ENCODE measurements around the gene FOXJ3. TPM values are rescaled to one million over a fixed set of nuclear protein-coding genes. Genes with fewer than 3 reads are reported as not detected.

Gene FOXJ3
- total and polyA plus RNA-seq, 2 donors (not counting 1 experiment from before 2014, with no cell fraction given): 22.6 to 29.5 TPM

DNA sequence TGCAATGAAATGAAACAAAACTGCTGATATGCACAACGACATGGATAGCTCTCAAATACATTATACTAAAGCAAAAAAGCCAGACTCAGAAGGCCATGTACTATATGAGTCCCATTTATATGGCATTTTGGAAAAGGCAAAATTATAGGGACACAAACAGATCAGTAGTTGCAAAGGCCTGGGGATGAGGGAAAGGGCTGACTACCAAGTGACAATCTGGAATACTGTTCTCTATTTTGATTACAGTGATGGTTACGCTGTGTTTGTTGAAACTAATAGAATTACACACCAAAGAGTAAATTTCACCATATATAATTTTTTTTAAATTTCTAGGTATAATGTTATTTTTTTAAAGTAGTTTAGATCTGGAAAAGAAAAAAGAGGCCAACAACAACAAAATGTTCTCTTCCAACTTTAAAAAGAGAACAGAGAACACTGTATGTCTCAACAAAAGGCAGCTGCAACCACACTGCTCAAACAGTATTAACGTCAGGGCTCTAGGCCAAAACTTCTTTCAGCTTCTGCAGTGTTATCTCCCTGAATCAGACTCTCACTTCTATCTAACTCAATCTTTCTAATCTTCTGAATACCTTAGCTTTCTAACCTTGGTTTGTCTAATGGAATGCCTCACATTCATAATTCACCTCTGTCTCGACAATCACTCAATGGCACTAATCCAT is 75.8 kb downstream of the FOXJ3 start:
- H2AFZ ChIP-seq (ENCODE audit: low read length): no peak overlapping the region
- TF ChIP-seq, protein P1, sequence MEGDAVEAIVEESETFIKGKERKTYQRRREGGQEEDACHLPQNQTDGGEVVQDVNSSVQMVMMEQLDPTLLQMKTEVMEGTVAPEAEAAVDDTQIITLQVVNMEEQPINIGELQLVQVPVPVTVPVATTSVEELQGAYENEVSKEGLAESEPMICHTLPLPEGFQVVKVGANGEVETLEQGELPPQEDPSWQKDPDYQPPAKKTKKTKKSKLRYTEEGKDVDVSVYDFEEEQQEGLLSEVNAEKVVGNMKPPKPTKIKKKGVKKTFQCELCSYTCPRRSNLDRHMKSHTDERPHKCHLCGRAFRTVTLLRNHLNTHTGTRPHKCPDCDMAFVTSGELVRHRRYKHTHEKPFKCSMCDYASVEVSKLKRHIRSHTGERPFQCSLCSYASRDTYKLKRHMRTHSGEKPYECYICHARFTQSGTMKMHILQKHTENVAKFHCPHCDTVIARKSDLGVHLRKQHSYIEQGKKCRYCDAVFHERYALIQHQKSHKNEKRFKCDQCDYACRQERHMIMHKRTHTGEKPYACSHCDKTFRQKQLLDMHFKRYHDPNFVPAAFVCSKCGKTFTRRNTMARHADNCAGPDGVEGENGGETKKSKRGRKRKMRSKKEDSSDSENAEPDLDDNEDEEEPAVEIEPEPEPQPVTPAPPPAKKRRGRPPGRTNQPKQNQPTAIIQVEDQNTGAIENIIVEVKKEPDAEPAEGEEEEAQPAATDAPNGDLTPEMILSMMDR (conservative IDR thresholded peaks at IDR 0.05 in 1 of 2, IDR thresholded peaks at IDR 0.05 in 1 of 2; ENCODE audit: low read depth in 1 of 2, low read length in 2 of 2): no peak
- TF ChIP-seq EZH2 (IDR thresholded peaks at IDR 0.05; ENCODE audit: low read length, missing control alignments): no peak
- H3K4me2 ChIP-seq (ENCODE audit: extremely low read depth, insufficient read depth, low read length): peak overlapping the region; percentile 87
- H3K9ac ChIP-seq (ENCODE audit: insufficient read depth, low read length): no peak overlapping the region
- H3K27ac ChIP-seq (ENCODE audit: insufficient read depth, low read length): peak overlapping the region; percentile 16
- peaks cover 4% of the 10 kb centered on the region for H3K36me3 ChIP-seq (ENCODE audit: control insufficient read depth, insufficient read depth, low read length)
- peaks cover 16% of the 10 kb centered on the region for H3K79me2 ChIP-seq (ENCODE audit: control insufficient read depth, insufficient read depth, low read length)
- H3K4me3 ChIP-seq (replicated peaks in 1 of 4; ENCODE audit: control extremely low read depth in 1 of 4, insufficient read depth in 1 of 4, low read depth in 3 of 4, low read length in 4 of 4): peak overlapping the region in 1 of 4 experiments; percentile 21
- H4K20me1 ChIP-seq (ENCODE audit: control insufficient read depth, extremely low read depth, insufficient read depth, low read length): no peaks in the 10 kb centered on the region
- H3K27me3 ChIP-seq (ENCODE audit: control insufficient read depth, insufficient read depth, low read length): no peaks in the 10 kb centered on the region
- H3K4me1 ChIP-seq (ENCODE audit: control insufficient read depth, extremely low read depth, insufficient read depth, low read length): peaks cover 4% of the 10 kb centered on the region
- peak; percentile 79 to 82 for DNase-seq (ENCODE audit: low read depth in 2 of 2)
- H3K9me3 ChIP-seq (ENCODE audit: control insufficient read depth, insufficient read depth, low read depth, low read length): no peaks in the 10 kb centered on the region

DNA sequence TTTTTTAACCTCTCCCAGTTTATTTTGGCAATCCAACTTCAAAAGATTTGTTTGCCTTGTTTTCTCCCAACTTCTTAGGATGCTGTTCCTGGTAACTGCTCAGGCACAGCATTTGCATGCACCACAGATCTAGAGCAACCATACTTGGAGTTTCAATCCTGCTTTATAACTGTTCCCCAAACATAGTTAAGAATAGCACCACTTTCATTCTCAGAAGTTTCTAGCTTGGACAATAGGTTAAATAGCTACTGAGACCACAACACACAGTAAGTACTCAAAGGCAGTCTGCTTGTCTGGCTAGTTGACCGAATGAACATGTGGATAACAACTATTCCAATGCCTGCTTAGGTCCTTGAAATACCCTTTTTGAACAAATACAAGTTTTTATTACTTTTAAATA is 76.8 kb downstream of the FOXJ3 start:
- no peak overlapping the region for H2AFZ ChIP-seq (ENCODE audit: low read length)
- H3K4me3 ChIP-seq (replicated peaks in 1 of 4; ENCODE audit: control extremely low read depth in 1 of 4, insufficient read depth in 1 of 4, low read depth in 3 of 4, low read length in 4 of 4): no peak overlapping the region
- no peaks in the 10 kb centered on the region for H3K27me3 ChIP-seq (ENCODE audit: control insufficient read depth, insufficient read depth, low read length)
- H3K27ac ChIP-seq (ENCODE audit: insufficient read depth, low read length): no peak overlapping the region
- peaks cover 16% of the 10 kb centered on the region for H3K79me2 ChIP-seq (ENCODE audit: control insufficient read depth, insufficient read depth, low read length)
- no peaks in the 10 kb centered on the region for H3K9me3 ChIP-seq (ENCODE audit: control insufficient read depth, insufficient read depth, low read depth, low read length)
- DNase-seq (ENCODE audit: low read depth in 2 of 2): peak in 1 of 2 donors; percentile 42
- no peak overlapping the region for H3K9ac ChIP-seq (ENCODE audit: insufficient read depth, low read length)
- no peaks in the 10 kb centered on the region for H3K36me3 ChIP-seq (ENCODE audit: control insufficient read depth, insufficient read depth, low read length)
- no peak overlapping the region for H3K4me2 ChIP-seq (ENCODE audit: extremely low read depth, insufficient read depth, low read length)
- no peak for TF ChIP-seq EZH2 (IDR thresholded peaks at IDR 0.05; ENCODE audit: low read length, missing control alignments)
- TF ChIP-seq, protein P1 (conservative IDR thresholded peaks at IDR 0.05 in 1 of 2, IDR thresholded peaks at IDR 0.05 in 1 of 2; ENCODE audit: low read depth in 1 of 2, low read length in 2 of 2): no peak
- peaks cover 4% of the 10 kb centered on the region for H3K4me1 ChIP-seq (ENCODE audit: control insufficient read depth, extremely low read depth, insufficient read depth, low read length)
- H4K20me1 ChIP-seq (ENCODE audit: control insufficient read depth, extremely low read depth, insufficient read depth, low read length): no peaks in the 10 kb centered on the region

DNA sequence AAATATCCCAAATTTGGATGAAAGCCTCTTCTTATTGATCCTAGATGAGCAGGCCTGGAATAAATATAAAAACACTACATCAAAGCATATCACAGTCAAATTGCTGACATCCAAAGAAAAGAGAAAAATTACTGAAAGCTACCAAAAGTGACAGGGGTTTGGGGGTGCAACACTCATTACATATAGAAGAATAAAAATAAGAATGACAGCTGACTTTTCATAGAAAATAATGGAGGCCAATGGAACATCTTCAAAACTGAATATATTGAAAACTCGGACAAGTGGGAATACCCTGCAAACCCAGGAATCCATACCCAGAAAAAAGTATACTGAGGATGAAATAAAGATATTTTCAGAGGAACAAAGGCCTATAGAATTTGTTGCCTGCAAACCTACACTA is 84.0 kb downstream of the FOXJ3 start:
- H3K9ac ChIP-seq (ENCODE audit: insufficient read depth, low read length): no peak overlapping the region
- no peaks in the 10 kb centered on the region for H3K4me1 ChIP-seq (ENCODE audit: control insufficient read depth, extremely low read depth, insufficient read depth, low read length)
- DNase-seq (ENCODE audit: low read depth in 2 of 2): no peak
- no peaks in the 10 kb centered on the region for H4K20me1 ChIP-seq (ENCODE audit: control insufficient read depth, extremely low read depth, insufficient read depth, low read length)
- H2AFZ ChIP-seq (ENCODE audit: low read length): no peak overlapping the region
- no peak overlapping the region for H3K27ac ChIP-seq (ENCODE audit: insufficient read depth, low read length)
- peaks cover 12% of the 10 kb centered on the region for H3K79me2 ChIP-seq (ENCODE audit: control insufficient read depth, insufficient read depth, low read length)
- H3K4me2 ChIP-seq (ENCODE audit: extremely low read depth, insufficient read depth, low read length): no peak overlapping the region
- no peaks in the 10 kb centered on the region for H3K36me3 ChIP-seq (ENCODE audit: control insufficient read depth, insufficient read depth, low read length)
- no peaks in the 10 kb centered on the region for H3K27me3 ChIP-seq (ENCODE audit: control insufficient read depth, insufficient read depth, low read length)
- TF ChIP-seq EZH2 (IDR thresholded peaks at IDR 0.05; ENCODE audit: low read length, missing control alignments): no peak
- TF ChIP-seq, protein P1 (conservative IDR thresholded peaks at IDR 0.05 in 1 of 2, IDR thresholded peaks at IDR 0.05 in 1 of 2; ENCODE audit: low read depth in 1 of 2, low read length in 2 of 2): no peak
- no peaks in the 10 kb centered on the region for H3K9me3 ChIP-seq (ENCODE audit: control insufficient read depth, insufficient read depth, low read depth, low read length)
- H3K4me3 ChIP-seq (replicated peaks in 1 of 4; ENCODE audit: control extremely low read depth in 1 of 4, insufficient read depth in 1 of 4, low read depth in 3 of 4, low read length in 4 of 4): no peak overlapping the region
